Ishikawa (cell line): ENCODE measurements around the gene LEMD2.
A peak's percentile ranks its signal among the peaks of the same experiment; 100 is the strongest.

Experiments
- CEBPB ChIP-seq: IDR thresholded peaks from 2 replicates; pipeline ENCODE4 v1.6.1; 2012
- CREB1 ChIP-seq: IDR thresholded peaks from 2 replicates; pipeline ENCODE4 v1.6.1; 2012; ENCODE audit warnings: low read depth
- EGR1 ChIP-seq: IDR thresholded peaks from 2 replicates; pipeline ENCODE4 v1.6.1; 2012
- EP300 ChIP-seq: IDR thresholded peaks from 2 replicates; pipeline ENCODE4 v1.6.1; 2012; ENCODE audit warnings: borderline replicate concordance
- FOXM1 ChIP-seq: IDR thresholded peaks from 2 replicates; pipeline ENCODE4 v1.6.1; 2012; ENCODE audit warnings: low read depth, borderline replicate concordance
- NFIC ChIP-seq: IDR thresholded peaks from 2 replicates; pipeline ENCODE4 v1.6.1; 2012
- RAD21 ChIP-seq: IDR thresholded peaks from 2 replicates; pipeline ENCODE4 v1.6.1; 2012; ENCODE audit warnings: low read depth
- TAF1 ChIP-seq: IDR thresholded peaks from 2 replicates; pipeline ENCODE4 v1.6.1; 2012; ENCODE audit warnings: low read depth, mild to moderate bottlenecking
- TCF12 ChIP-seq: IDR thresholded peaks from 2 replicates; pipeline ENCODE4 v1.6.1; 2012; ENCODE audit warnings: low read depth
- TEAD4 ChIP-seq: IDR thresholded peaks from 2 replicates; pipeline ENCODE4 v1.6.1; 2012
- YY1 ChIP-seq: IDR thresholded peaks from 2 replicates; pipeline ENCODE4 v1.6.1; 2012; ENCODE audit warnings: low read depth
- ZBTB7A ChIP-seq: IDR thresholded peaks from 2 replicates; pipeline ENCODE4 v1.6.1; 2012; ENCODE audit warnings: low read depth
- TF ChIP-seq, protein P1 (sequence below): IDR thresholded peaks from 2 replicates; pipeline ENCODE4 v1.6.1; 2012; ENCODE audit warnings: low read depth, mild to moderate bottlenecking
- TF ChIP-seq, protein P2 (sequence below): IDR thresholded peaks from 2 replicates; pipeline ENCODE4 v1.6.1; 2012
- TF ChIP-seq, protein P3 (sequence below): IDR thresholded peaks from 2 replicates; pipeline ENCODE4 v1.6.1; 2012

Gene LEMD2

DNA sequence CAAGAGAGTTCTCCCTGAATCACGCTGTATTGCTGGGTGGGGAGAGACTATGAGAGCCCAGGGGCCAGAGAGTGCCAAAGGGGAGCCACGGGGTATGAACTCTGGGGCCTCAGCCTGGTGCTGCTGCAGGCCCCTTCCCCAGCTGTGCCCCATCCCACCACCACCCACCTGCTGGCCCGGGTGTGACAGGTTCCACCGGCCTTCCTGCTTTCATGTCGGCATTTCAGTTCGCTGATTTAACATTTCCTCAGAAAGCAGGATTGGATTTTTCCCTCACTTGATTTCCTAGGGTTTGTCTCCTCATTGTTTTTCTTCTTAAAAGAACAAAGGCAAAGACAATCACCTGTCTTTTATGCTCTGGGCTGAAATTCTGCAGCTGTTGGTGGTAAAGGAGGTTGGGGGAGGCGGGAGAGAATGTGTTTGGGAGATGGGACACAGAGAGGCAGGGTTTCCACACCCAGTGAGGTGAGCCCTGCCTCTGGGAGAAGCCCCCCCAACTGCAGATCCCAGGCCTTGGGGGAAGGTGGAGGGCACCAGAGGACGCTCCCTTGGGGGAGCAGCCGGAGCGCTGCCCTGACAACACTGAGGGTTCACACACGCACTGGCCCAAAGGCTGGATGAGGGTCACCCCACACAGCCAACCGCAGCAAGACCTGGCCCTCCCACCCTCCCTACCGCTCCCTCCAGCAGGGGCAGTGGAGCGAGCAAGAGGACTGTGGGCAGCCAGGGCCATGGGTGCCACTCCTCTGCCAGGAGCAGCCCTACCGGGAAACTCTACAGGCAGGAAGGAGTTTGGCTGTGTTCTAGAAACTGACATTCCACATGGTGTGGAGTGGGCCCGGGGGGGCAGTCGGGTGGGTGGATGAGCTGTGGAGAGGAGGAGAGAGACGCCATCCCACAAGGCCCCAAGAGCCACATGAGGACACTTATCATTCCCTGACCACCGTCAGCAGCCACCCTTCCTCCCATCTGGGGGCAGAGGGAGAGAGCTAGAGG, 25.4 kb upstream of the LEMD2 start:
- no peak for TF ChIP-seq TAF1
- no peak for TF ChIP-seq TEAD4
- TF ChIP-seq EP300 = no peak
- TF ChIP-seq YY1 = no peak
- TF ChIP-seq TCF12 = no peak
- no peak for TF ChIP-seq FOXM1
- TF ChIP-seq ZBTB7A = no peak
- TF ChIP-seq, protein P1, sequence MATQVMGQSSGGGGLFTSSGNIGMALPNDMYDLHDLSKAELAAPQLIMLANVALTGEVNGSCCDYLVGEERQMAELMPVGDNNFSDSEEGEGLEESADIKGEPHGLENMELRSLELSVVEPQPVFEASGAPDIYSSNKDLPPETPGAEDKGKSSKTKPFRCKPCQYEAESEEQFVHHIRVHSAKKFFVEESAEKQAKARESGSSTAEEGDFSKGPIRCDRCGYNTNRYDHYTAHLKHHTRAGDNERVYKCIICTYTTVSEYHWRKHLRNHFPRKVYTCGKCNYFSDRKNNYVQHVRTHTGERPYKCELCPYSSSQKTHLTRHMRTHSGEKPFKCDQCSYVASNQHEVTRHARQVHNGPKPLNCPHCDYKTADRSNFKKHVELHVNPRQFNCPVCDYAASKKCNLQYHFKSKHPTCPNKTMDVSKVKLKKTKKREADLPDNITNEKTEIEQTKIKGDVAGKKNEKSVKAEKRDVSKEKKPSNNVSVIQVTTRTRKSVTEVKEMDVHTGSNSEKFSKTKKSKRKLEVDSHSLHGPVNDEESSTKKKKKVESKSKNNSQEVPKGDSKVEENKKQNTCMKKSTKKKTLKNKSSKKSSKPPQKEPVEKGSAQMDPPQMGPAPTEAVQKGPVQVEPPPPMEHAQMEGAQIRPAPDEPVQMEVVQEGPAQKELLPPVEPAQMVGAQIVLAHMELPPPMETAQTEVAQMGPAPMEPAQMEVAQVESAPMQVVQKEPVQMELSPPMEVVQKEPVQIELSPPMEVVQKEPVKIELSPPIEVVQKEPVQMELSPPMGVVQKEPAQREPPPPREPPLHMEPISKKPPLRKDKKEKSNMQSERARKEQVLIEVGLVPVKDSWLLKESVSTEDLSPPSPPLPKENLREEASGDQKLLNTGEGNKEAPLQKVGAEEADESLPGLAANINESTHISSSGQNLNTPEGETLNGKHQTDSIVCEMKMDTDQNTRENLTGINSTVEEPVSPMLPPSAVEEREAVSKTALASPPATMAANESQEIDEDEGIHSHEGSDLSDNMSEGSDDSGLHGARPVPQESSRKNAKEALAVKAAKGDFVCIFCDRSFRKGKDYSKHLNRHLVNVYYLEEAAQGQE = no peak
- TF ChIP-seq RAD21 = no peak
- TF ChIP-seq NFIC = no peak
- TF ChIP-seq EGR1 = no peak
- no peak for TF ChIP-seq CEBPB
- TF ChIP-seq, protein P2, sequence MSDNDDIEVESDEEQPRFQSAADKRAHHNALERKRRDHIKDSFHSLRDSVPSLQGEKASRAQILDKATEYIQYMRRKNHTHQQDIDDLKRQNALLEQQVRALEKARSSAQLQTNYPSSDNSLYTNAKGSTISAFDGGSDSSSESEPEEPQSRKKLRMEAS = no peak
- no peak for TF ChIP-seq CREB1
- TF ChIP-seq, protein P3, sequence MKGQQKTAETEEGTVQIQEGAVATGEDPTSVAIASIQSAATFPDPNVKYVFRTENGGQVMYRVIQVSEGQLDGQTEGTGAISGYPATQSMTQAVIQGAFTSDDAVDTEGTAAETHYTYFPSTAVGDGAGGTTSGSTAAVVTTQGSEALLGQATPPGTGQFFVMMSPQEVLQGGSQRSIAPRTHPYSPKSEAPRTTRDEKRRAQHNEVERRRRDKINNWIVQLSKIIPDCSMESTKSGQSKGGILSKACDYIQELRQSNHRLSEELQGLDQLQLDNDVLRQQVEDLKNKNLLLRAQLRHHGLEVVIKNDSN = no peak

DNA sequence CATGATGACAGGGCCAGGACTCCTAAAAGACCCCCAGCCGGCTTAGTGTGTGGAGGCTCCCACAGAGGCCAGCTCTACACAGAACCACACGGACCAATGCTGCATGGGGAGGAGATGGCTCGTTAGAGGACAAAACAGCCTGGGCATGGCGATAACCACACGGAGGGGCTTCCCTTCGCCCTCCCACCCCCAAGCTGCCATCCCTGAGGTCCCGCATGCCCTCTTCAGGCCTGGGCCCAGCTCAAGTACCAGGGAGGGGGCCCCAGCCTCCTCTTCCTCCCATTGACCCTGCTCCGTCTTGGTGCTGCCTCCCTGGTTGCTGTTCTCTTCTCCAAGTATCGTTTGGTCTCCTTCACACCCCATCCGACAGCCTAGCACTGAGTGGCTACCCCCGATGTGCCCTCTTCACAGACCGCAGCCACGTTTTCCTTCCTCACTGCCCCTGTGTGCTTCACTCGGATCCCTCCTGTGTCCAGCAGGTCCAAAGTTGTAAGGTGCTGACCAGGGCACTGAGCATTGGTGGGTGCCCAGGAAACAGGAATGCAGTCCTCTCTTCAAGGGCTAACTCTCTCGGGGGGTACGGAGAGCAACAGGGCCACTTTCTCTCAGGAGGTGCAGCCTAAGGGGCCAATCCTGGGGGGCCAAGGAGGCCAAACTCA, 24.4 kb upstream of the LEMD2 start:
- TF ChIP-seq EGR1 (no peak), YY1 (no peak), CEBPB (no peak), NFIC (no peak), TAF1 (no peak), FOXM1 (no peak), TCF12 (no peak), CREB1 (no peak)
- TF ChIP-seq, protein P1 = no peak
- TF ChIP-seq, protein P2 = no peak

DNA sequence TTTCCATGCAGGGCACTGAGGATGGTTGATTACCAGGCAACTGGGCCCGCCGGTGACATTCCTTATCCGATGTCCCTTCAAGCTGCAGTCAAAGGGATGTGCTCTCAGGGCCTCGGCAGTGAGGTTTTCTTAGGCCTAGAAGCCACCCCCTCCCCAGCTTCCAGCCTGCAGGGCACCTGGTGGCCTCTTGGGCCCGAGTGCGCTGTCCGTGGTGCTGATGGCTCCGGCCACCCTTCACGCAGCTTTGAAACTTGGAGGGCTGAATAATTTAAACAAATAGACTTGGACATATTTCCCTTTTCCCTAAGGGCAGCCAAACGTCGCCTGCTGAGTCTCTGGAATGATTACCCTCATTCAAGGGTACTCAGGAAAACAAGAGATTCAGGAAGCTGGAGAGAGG, 23.7 kb upstream of the LEMD2 start:
- TF ChIP-seq EGR1 = 0 out of 2 replicates have a peak, but pooled peaks have one; percentile 13
- TF ChIP-seq RAD21 = 0 out of 2 replicates have a peak, but pooled peaks have one; percentile 10
- TF ChIP-seq CEBPB = no peak
- TF ChIP-seq ZBTB7A = 0 out of 2 replicates have a peak, but pooled peaks have one; percentile 43
- TF ChIP-seq, protein P1 = peak; percentile 99

DNA sequence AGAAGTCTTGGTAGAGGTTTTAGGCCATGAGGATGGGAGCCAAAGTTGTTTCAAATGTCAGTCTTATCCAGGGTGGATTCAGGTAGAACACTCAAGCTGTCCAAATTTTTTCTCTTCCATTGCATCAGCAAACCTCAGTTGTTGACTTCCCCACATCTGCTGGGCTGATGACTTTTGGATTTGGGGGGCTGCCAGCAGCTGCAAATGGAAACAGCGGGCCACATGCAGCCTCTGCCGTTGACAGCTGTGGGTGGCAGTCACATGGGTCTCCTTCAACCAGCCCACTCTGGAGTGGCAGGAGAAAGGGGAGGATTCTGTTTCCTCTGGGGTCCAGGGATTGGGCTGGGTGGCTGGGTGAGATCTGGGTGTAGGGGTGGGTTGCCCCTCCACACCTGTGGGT, 20.7 kb upstream of the LEMD2 start:
- no peak for TF ChIP-seq CREB1
- TF ChIP-seq, protein P3 = no peak
- TF ChIP-seq, protein P2 = no peak
